ENCODE results near the gene TNIK. TPM values are rescaled to one million over a fixed set of nuclear protein-coding genes. Genes with fewer than 3 reads are reported as not detected.

TNIK gene
- total RNA-seq, 3 donors from 2014 or later = 12.9 to 15.4 (median 13.5) TPM

GRCh38 chr3:171026597-171027293 lies 433.5 kb downstream of the TNIK start, which contains the start of gene SLC2A2:
TSS of gene SLC2A2 (minus strand) at chr3:171026720. CDS start at chr3:171026670, 50 bp downstream.
- Mint-ChIP-seq H3K4me1 (ENCODE audit: low read depth) (no peaks in the 10 kb centered on the region), H3K9me3 (no peaks in the 10 kb centered on the region), H3K4me3 (no peak within 1 kb of the TSS), H3K36me3 (ENCODE audit: insufficient read depth) (no peaks in the 10 kb centered on the region), H3K27me3 (ENCODE audit: low read depth) (peaks cover 28% of the 10 kb centered on the region)
- no peak for ATAC-seq
- DNase-seq = no peak

DNA sequence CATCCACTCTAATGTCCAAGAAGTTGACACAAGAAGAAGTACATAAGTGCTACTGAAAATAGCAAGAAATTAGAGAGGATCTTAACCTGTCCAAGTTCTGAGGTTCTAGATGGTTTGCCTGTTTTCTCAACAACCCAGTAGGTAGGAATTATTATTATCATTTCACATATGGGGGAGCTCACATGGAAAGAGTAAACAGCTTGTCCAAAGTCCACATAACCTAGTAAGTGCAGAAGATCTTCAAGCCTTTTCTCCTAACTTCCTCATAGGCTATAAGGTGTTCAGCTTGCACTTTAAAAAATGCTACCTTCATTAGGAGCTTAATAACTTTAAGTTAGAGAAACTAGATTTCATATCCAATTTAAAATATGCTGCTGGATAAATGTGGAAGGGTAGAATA lies 436.6 kb downstream of the TNIK start:
- Mint-ChIP-seq H3K36me3 (ENCODE audit: insufficient read depth) (no peaks in the 10 kb centered on the region), H3K9me3 (no peaks in the 10 kb centered on the region), H3K27me3 (ENCODE audit: low read depth) (peaks cover 30% of the 10 kb centered on the region), H3K4me3 (no peak overlapping the region), H3K4me1 (ENCODE audit: low read depth) (no peaks in the 10 kb centered on the region)
- DNase-seq (no peak), ATAC-seq (no peak)

GRCh38 chr3:171021377-171021776 lies 438.8 kb downstream of the TNIK start:
- Mint-ChIP-seq H3K4me1 (ENCODE audit: low read depth) (no peaks in the 10 kb centered on the region), H3K27me3 (ENCODE audit: low read depth) (peaks cover 20% of the 10 kb centered on the region)
- ATAC-seq = no peak

GRCh38 chr3:171018156-171018935 lies 441.9 kb downstream of the TNIK start:
- H3K36me3 Mint-ChIP-seq (ENCODE audit: insufficient read depth) = no peaks in the 10 kb centered on the region
- no peaks in the 10 kb centered on the region for H3K9me3 Mint-ChIP-seq
- H3K4me1 Mint-ChIP-seq (ENCODE audit: low read depth) = no peaks in the 10 kb centered on the region
- DNase-seq (no peak), ATAC-seq (no peak)
- H3K4me3 Mint-ChIP-seq = no peak overlapping the region
- H3K27me3 Mint-ChIP-seq (ENCODE audit: low read depth) = peaks cover 13% of the 10 kb centered on the region

More at GRCh38 chr3:171021377-171021776, 438.8 kb downstream of the TNIK start:
- no peaks in the 10 kb centered on the region for H3K9me3 Mint-ChIP-seq
- no peak overlapping the region for H3K4me3 Mint-ChIP-seq
- no peaks in the 10 kb centered on the region for H3K36me3 Mint-ChIP-seq (ENCODE audit: insufficient read depth)
- no peak for DNase-seq

- DNase-seq (no peak), ATAC-seq (no peak)
- Mint-ChIP-seq H3K36me3 (ENCODE audit: insufficient read depth) (no peaks in the 10 kb centered on the region), H3K4me1 (ENCODE audit: low read depth) (no peaks in the 10 kb centered on the region), H3K27me3 (ENCODE audit: low read depth) (peaks cover 10% of the 10 kb centered on the region), H3K9me3 (no peaks in the 10 kb centered on the region), H3K4me3 (no peak overlapping the region)
Measured at GRCh38 chr3:171013822-171014748, 446.1 kb downstream of the TNIK start.

GRCh38 chr3:171011873-171012336 lies 448.3 kb downstream of the TNIK start:
- ATAC-seq = no peak
- peaks cover 5% of the 10 kb centered on the region for H3K27me3 Mint-ChIP-seq (ENCODE audit: low read depth)
- H3K4me1 Mint-ChIP-seq (ENCODE audit: low read depth) = no peaks in the 10 kb centered on the region
- no peak overlapping the region for H3K4me3 Mint-ChIP-seq
- no peaks in the 10 kb centered on the region for H3K9me3 Mint-ChIP-seq
- DNase-seq = no peak
- H3K36me3 Mint-ChIP-seq (ENCODE audit: insufficient read depth) = no peaks in the 10 kb centered on the region
